Measurements from ENCODE around the gene PAK5. TPM values are rescaled to one million over a fixed set of nuclear protein-coding genes. Genes with fewer than 3 reads are reported as not detected.

PAK5 gene
- total RNA-seq, 1 experiment from 2014 or later, result not detected

GRCh38 chr20:9632991-9633390 lies 205.9 kb downstream of the PAK5 start:
- no peak for TF ChIP-seq CTCF (conservative IDR thresholded peaks at IDR 0.05; ENCODE audit: low read depth, low read length)
- TF ChIP-seq EZH2phosphoT487 (IDR thresholded peaks at IDR 0.05; ENCODE audit: borderline replicate concordance, low read length), result no peak
- TF ChIP-seq EZH2 (IDR thresholded peaks at IDR 0.05; ENCODE audit: low read length, unreplicated experiment), result no peak
- intact Hi-C loops (cut with micrococcal nuclease), result no loop called here
- no peaks in the 10 kb centered on the region for H3K79me2 ChIP-seq (ENCODE audit: low read length)
- no peak overlapping the region for H3K27ac ChIP-seq (ENCODE audit: low read length)
- no peaks in the 10 kb centered on the region for H3K36me3 ChIP-seq (ENCODE audit: low read depth, low read length)
- no TSS peak for BruUV-seq (replicated peaks)
- no peaks in the 10 kb centered on the region for H3K9me3 ChIP-seq (ENCODE audit: low read length)
- H2AFZ ChIP-seq (ENCODE audit: low read length), result no peak overlapping the region
- no peaks in the 10 kb centered on the region for H3F3A ChIP-seq (ENCODE audit: low read length, unreplicated experiment)
- H3K27me3 ChIP-seq (ENCODE audit: low read length), result peaks cover 50% of the 10 kb centered on the region
- CTCF ChIA-PET, result no interaction called here
- no peak overlapping the region for H3K4me3 ChIP-seq (ENCODE audit: low read length)
- no peak overlapping the region for H3K4me2 ChIP-seq (ENCODE audit: low read length)
- DNase-seq, result no peak
- H3K4me1 ChIP-seq (ENCODE audit: insufficient read depth, low read length), result no peaks in the 10 kb centered on the region
- no peaks in the 10 kb centered on the region for H4K20me1 ChIP-seq (ENCODE audit: low read length)
- no peaks in the 10 kb centered on the region for H3K9me2 ChIP-seq (replicated peaks; ENCODE audit: low read length)
- ATAC-seq, result no peak
- POLR2A ChIA-PET (ENCODE audit: unreplicated experiment), result no interaction called here
- no peak overlapping the region for H3K9ac ChIP-seq (ENCODE audit: low read length)

- TF ChIP-seq EZH2phosphoT487 (IDR thresholded peaks at IDR 0.05; ENCODE audit: borderline replicate concordance, low read length) (no peak), CTCF (conservative IDR thresholded peaks at IDR 0.05; ENCODE audit: low read depth, low read length) (no peak), EZH2 (IDR thresholded peaks at IDR 0.05; ENCODE audit: low read length, unreplicated experiment) (no peak)
- Histone ChIP-seq H3K4me1 (ENCODE audit: insufficient read depth, low read length) (no peaks in the 10 kb centered on the region), H3K36me3 (ENCODE audit: low read depth, low read length) (no peaks in the 10 kb centered on the region), H3F3A (ENCODE audit: low read length, unreplicated experiment) (no peaks in the 10 kb centered on the region), H3K4me3 (ENCODE audit: low read length) (no peak overlapping the region), H3K27me3 (ENCODE audit: low read length) (peaks cover 45% of the 10 kb centered on the region), H3K27ac (ENCODE audit: low read length) (no peak overlapping the region), H3K9ac (ENCODE audit: low read length) (no peak overlapping the region), H3K4me2 (ENCODE audit: low read length) (no peak overlapping the region), H3K9me3 (ENCODE audit: low read length) (no peaks in the 10 kb centered on the region), H4K20me1 (ENCODE audit: low read length) (no peaks in the 10 kb centered on the region), H3K79me2 (ENCODE audit: low read length) (no peaks in the 10 kb centered on the region), H3K9me2 (replicated peaks; ENCODE audit: low read length) (no peaks in the 10 kb centered on the region), H2AFZ (ENCODE audit: low read length) (no peak overlapping the region)
- ChIA-PET CTCF (no interaction called here), POLR2A (ENCODE audit: unreplicated experiment) (no interaction called here)
- no peak for ATAC-seq
- DNase-seq, result no peak
- no TSS peak for BruUV-seq (replicated peaks)
- intact Hi-C loops (cut with micrococcal nuclease), result no loop called here
These were observed 206.6 kb downstream of the PAK5 start for GRCh38 chr20:9632265-9632664.

GRCh38 chr20:9630554-9630953 lies 208.3 kb downstream of the PAK5 start:
- H3K4me3 ChIP-seq (ENCODE audit: low read length), result no peak overlapping the region
- no peak overlapping the region for H3K27ac ChIP-seq (ENCODE audit: low read length)
- H4K20me1 ChIP-seq (ENCODE audit: low read length), result no peaks in the 10 kb centered on the region
- H3F3A ChIP-seq (ENCODE audit: low read length, unreplicated experiment), result no peaks in the 10 kb centered on the region
- no peak overlapping the region for H2AFZ ChIP-seq (ENCODE audit: low read length)
- POLR2A ChIA-PET (ENCODE audit: unreplicated experiment), result no interaction called here
- no TSS peak for BruUV-seq (replicated peaks)
- intact Hi-C loops (cut with micrococcal nuclease), result no loop called here
- H3K4me2 ChIP-seq (ENCODE audit: low read length), result no peak overlapping the region
- TF ChIP-seq EZH2phosphoT487 (IDR thresholded peaks at IDR 0.05; ENCODE audit: borderline replicate concordance, low read length), result no peak
- TF ChIP-seq CTCF (conservative IDR thresholded peaks at IDR 0.05; ENCODE audit: low read depth, low read length), result no peak
- no peak for TF ChIP-seq EZH2 (IDR thresholded peaks at IDR 0.05; ENCODE audit: low read length, unreplicated experiment)
- no peak for ATAC-seq
- H3K27me3 ChIP-seq (ENCODE audit: low read length), result peaks cover 28% of the 10 kb centered on the region
- H3K9ac ChIP-seq (ENCODE audit: low read length), result no peak overlapping the region
- no peak for DNase-seq
- no peaks in the 10 kb centered on the region for H3K36me3 ChIP-seq (ENCODE audit: low read depth, low read length)
- H3K79me2 ChIP-seq (ENCODE audit: low read length), result no peaks in the 10 kb centered on the region
- CTCF ChIA-PET, result no interaction called here
- no peaks in the 10 kb centered on the region for H3K9me2 ChIP-seq (replicated peaks; ENCODE audit: low read length)
- H3K9me3 ChIP-seq (ENCODE audit: low read length), result no peaks in the 10 kb centered on the region
- H3K4me1 ChIP-seq (ENCODE audit: insufficient read depth, low read length), result 0 out of 2 replicates have a peak, but pooled peaks cover 4% of the 10 kb centered on the region

All from PC-3 (cell line).